Vein endothelial cell (primary cell): ENCODE measurements around the gene CDH15. TPM values are rescaled to one million over a fixed set of nuclear protein-coding genes. Genes with fewer than 3 reads are reported as not detected.

ENCODE experiments used
- total RNA-seq: library from RNA; depleted of rRNA; stranded (reverse); fragments of >200 nt; gene quantifications from 2 replicates; pipeline ENCODE4 v1.2.3, GENCODE V29; 2012

The CDH15 gene, protein sequence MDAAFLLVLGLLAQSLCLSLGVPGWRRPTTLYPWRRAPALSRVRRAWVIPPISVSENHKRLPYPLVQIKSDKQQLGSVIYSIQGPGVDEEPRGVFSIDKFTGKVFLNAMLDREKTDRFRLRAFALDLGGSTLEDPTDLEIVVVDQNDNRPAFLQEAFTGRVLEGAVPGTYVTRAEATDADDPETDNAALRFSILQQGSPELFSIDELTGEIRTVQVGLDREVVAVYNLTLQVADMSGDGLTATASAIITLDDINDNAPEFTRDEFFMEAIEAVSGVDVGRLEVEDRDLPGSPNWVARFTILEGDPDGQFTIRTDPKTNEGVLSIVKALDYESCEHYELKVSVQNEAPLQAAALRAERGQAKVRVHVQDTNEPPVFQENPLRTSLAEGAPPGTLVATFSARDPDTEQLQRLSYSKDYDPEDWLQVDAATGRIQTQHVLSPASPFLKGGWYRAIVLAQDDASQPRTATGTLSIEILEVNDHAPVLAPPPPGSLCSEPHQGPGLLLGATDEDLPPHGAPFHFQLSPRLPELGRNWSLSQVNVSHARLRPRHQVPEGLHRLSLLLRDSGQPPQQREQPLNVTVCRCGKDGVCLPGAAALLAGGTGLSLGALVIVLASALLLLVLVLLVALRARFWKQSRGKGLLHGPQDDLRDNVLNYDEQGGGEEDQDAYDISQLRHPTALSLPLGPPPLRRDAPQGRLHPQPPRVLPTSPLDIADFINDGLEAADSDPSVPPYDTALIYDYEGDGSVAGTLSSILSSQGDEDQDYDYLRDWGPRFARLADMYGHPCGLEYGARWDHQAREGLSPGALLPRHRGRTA
- 0.33 TPM in 1 of 2 replicates, not detected in the other for total RNA-seq

DNA sequence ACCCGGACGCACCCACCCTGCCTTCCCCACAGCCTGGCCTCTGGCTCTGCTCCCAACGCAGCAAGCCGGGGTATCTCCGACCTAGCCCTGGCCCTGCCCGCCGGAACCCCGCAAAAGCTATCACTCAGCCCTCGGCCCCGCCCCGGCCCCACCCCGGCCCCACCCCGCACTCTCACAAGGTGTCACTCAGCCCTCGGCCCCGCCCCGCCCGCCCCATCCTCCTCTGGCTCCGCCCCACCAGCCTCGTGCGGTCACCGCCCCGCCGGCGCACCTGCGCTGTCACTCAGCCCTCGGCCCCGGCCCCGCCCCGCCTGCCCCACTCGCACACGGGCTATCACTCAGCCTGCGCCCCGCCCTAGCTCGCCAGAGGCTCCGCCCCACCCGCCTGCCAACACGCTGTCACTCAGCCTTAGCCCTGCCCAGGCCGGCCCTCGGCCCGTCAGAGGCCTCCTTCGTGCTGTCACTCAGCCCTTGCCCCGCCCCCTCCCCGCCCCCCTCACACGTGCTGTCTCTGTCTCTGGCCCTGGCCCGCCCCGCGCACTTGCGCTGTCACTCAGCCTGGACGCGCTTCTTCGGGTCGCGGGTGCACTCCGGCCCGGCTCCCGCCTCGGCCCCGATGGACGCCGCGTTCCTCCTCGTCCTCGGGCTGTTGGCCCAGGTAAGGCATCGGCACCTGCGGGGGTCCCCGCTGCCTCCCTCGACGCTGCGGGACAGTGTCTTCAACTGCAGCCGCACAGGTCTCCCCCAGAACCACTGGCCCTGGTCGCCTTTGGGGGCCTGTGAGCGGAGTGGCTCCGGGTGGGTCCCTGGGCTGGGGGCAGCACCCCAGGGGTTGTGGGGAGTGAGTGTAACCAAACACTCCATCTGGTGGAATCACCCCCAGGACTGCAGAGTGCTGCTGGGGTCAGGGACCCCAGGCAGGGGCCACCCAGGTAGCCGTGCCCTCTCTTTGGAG lies at the start of gene CDH15:
CDH15 (plus strand) TSS at position 533 of the 955 bp plus-strand sequence; CDS start at position 617, 84 bp downstream.

DNA sequence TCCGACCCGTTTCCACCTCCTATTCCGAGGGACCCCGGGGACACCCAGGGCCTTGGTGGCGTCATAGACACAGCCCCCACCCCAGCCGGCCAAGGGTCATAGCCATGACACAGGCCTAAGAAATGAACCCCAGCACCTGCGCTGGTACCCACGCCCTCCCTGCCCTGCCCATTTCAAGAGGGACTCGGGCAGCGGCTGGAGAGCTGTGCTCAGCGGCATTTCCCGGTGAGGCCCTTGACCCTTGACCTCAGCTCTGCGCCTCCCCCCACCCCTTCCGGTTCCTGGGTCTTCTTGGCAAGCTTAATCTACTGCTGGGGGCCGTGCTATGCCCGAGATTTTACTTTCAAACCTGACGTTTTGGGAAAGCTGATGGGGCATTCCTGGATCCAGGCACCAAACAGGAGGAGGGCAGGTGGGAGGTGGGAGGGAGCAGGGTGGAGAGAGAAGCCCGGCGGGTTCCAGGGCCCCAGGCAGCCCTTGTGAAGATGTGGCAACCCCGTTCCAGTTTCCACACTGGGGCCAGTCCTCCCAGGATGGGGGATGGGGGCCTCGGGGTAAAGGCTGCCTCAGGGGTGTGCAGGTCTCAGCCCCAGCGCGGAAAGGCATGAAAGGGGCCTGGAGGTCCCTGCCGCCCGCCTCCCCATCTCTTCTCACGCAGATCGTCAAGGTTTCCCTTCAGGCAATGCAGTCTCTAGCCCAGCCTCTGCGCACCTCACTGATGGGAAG lies 28.7 kb downstream of the CDH15 start, which contains the start of gene SLC22A31:
SLC22A31 (minus strand) TSS at position 414 of the 726 bp plus-strand sequence; CDS start at position 378, 36 bp downstream.

DNA sequence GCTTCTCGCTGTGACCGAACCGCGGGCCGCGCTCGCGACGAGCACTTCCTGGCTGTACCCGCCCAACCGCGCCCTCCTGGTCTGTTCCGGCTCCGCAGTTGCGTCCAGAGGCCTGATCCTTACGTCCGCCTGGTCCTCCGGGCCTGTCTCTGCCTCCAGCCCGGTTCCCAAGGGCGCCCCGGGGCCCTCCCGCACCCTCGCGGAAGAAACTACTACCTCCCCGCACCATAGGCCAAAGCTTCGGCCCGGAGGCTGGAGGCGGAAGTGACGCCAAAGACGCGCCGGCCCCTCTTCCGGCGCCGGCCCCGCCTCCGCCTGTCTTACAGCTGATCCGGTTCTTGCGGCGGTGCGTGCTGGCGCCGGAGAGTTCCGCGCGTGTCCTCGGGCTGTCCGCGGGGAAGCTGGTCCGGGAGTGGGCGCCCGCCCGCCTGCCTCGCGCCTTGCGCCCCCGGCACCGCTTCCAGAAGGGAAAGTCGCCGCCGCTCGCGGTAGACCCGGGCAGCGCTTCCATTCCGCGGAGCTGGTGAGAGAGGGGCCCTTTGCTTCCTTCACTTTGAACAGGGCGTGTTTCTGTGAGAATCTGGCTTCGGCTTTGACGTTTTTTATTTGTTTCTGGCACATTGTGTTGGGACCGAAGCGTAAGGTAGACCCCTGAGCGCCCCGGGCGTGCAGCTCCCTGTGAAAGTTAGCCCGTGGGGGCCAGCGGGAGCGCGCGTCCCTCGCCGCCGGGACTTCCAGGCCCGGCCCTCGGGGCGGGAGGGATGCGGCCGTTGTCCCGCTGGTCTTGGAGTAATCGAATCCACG lies 46.0 kb downstream of the CDH15 start, which contains the start of gene ZNF778:
ZNF778 (plus strand) TSS at position 316 of the 804 bp plus-strand sequence. CDS start 3,425 bp downstream, outside the sequence.

Other genes with a start within 250 kb of the CDH15 start
- 0.19 TPM in 1 of 2 replicates, not detected in the other for gene CBFA2T3, start 194.5 kb upstream of the CDH15 start, total RNA-seq
- 27.0 and 35.6 TPM in 2 replicates for gene ACSF3, start 77.9 kb upstream of the CDH15 start, total RNA-seq
- not detected in 2 replicates for gene SLC22A31, start 28.8 kb downstream of the CDH15 start, total RNA-seq
- 9.8 and 19.3 TPM in 2 replicates for gene ZNF778, start 46.0 kb downstream of the CDH15 start, total RNA-seq